T1000 (cell line): ENCODE results near the gene TAF1.
"Not testable (repeated sequence)": the region's sequence is repeated elsewhere in the genome, so short reads cannot be mapped to it uniquely, and the experiment has no call there.

Experiments
- DNase-seq: peaks from one replicate; lab custom pipeline; 2025; ENCODE audit warnings: mixed read lengths; lab: John Stamatoyannopoulos, UW

The TAF1 gene

DNA sequence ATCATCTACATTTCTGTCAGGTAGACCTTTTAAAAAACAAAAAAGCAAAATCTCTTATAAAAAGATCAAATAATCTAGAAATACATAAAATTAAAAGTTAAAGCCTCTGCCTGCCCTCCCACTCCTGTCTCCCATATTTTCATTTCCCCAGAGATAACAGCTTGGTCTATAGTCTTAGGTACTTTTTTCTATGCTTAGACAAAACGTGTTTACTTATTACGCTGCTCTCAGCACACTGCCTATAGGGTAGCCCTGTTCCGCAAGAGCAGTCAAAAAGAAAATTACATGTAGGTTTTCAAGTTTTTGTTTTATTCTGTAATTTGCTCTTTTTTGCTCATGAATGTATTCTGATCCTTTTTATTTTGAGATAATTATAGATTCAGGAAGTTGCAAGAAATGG lies 73.3 kb downstream of the TAF1 start:
- DNase-seq, result no peak

DNA sequence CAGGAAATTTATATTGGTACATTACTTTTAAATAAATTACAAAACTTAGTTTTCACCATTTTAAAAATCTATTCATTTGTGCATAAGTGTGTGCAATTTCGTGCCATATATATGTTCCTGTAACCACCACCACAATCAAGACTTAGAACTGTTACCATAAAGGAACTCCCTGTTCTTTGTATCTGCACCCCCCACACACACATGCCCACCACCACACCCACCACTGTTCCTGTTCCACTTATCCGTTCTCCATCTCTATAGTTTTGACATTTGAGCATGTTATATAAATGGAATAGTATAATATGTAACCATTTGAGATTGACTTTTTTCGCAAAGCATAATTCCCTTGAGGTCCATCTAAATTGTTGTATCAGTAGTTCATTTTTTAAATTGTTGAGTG lies 73.7 kb downstream of the TAF1 start:
- DNase-seq, result no peak

DNA sequence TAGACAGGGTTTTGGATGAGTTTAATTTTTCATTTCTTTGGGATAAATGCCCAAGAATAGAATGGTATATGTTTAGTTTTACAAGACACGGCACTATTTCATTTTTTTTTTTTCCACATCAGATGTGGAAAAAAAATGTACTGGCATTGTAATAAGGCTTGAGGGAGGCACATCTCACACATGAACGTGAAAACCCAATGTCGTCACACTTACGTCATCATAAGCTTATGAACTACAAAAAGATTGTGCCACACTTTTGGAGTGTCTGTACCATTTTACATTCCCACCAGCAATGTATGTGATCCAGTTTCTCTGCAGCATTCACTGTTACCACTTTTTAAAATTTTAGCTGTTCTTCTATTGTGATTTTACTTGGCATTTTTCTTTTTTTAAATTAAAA lies 74.2 kb downstream of the TAF1 start:
- no peak for DNase-seq

DNA sequence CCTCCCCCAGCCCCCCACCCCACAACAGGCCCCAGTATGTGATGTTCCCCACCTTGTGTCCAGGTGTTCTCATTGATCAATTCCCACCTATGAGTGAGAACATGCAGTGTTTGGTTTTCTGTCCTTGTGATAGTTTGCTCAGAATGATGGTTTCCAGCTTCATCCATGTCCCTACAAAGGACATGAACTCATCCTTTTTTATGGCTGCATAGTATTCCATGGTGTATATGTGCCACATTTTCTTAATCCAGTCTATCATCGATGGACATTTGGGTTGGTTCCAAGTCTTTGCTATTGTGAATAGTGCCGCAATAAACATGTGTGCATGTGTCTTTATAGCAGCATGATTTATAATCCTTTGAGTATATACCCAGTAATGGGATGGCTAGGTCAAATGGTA lies 75.7 kb downstream of the TAF1 start:
- not testable (repeated sequence) for DNase-seq

DNA sequence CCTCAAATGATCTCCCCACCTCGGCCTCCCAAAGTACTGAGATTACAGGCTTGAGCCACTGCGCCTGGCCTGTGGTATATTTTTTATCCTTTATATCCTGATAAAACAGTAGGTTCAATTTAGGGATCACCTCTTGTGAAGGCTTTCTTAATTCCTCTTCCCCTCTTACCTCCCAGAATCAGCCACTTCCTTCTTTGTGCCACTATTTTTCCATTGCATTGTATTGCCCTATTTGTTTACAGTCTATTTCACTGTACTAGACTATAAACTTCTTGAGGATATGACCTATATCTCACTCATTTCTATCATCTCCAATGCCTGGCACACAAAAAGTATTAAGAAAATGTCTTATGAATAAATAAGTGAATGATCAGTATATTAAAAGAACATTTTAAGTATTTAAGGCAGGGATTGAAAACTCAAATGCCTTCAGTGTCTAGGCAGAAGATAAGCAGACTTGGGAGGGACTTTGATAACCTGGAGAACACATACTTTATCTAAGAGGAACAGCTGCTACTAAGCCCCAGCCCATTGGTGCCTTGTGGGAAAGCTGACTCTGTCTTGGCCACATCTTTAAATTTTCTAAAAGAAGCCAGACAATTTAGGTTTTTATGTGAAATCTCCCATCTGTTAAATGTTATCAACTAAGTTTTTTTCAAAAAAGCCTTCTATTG lies 84.4 kb downstream of the TAF1 start:
- DNase-seq, result no peak

DNA sequence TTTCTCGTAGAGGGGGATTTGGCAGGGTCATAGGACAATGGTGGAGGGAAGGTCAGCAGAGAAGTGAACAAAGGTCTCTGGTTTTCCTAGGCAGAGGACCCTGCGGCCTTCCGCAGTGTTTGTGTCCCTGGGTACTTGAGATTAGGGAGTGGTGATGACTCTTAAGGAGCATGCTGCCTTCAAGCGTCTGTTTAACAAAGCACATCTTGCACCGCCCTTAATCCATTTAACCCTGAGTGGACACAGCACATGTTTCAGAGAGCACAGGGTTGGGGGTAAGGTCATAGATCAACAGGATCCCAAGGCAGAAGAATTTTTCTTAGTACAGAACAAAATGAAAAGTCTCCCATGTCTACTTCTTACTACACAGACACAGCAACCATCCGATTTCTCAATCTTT lies 85.4 kb downstream of the TAF1 start:
- not testable (repeated sequence) for DNase-seq

DNA sequence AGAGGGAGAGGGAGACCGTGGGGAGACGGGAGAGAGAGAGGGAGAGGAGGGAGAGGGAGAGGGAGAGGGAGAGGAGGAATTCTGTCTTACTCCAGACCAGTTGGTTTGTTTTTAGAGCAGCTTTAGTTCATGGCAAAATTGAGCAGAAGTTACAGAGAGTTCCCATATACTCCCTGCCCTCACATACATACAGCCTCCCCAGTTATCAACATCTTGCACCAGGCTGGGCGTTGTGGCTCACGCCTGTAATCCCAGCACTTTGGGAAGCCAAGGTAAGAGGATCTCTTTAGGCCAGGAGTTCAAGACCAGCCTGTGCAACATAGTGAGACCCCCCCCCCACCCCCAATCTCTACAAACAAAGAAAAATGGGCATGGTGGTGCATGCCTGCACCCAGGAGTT lies 86.9 kb downstream of the TAF1 start:
- DNase-seq, result no peak

DNA sequence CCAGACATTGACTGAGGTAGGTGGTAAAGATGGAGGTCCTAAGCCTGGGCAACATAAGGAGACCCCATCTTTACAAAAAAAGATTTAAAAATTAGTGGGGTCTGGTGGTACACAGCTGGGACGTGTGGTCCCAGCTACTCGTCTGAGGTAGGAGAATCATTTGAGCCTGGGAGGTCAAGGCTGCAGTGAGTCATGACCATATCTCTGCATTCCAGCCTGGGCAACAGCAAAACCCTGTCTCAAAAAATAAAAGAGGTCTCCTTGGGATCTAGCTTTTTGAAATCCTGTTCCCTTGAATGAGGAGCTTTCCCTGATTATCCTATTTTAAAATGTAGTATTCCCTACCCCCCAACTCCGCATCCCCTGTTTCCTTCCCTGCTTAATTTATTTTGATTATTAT lies 88.1 kb downstream of the TAF1 start:
- DNase-seq, result no peak

DNA sequence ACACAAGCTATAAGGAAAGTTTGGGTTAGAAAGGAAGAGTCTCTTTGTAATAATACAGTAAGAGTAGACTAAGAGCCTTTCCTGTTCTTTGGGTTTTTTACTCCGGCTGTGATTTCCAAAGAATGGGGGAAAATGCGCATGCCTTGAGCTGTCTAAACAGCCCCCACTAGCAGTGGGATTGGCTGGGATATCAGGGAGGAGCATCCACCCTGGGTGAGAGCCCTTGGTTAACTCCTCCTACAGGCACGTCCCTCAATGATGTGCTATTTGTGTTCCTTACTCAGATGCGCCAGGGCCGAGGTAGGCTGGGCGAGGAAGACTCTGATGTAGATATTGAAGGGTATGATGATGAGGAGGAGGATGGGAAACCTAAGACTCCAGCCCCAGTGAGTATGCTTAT lies 92.7 kb downstream of the TAF1 start:
- no peak for DNase-seq

DNA sequence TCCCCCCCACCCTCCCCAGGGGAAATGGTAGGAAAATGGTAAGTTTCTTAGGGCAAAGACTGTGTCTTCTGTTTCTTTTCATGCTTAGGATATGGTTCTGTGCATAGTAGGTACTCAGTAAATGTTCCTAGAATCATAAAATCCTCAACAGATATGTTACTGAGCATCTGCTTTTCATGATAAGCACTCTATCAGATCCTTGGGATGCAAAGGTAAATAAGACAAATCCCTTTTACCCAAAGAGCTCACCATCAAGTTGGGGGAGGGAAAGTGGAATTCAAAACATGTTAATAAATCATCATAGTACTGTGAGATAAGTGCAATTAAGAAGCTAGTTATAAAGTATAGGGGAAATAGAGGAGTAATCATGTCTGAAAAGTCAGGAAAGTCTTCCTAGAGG lies 98.8 kb downstream of the TAF1 start:
- DNase-seq, result no peak

DNA sequence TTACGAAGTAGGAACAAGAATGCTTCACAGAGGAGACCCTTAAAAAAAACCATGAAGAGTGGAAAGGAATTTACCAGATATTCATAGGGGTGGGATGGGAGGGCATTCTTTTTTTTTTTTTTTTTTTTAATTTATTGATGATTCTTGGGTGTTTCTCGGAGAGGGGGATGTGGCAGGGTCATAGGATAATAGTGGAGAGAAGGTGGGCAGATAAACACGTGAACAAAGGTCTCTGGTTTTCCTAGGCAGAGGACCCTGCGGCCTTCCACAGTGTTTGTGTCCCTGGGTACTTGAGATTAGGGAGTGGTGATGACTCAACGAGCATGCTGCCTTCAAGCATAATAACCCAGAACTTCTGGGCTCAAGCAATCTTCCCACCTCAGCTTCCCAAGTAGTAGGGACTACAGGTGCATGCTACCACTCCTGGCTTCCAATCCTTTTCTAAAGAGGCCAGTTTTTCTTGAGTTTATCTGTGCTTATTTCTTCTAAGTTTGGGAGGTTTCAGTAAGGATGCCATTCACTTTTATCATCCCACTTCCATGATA lies 100.9 kb downstream of the TAF1 start:
- DNase-seq, result no peak

DNA sequence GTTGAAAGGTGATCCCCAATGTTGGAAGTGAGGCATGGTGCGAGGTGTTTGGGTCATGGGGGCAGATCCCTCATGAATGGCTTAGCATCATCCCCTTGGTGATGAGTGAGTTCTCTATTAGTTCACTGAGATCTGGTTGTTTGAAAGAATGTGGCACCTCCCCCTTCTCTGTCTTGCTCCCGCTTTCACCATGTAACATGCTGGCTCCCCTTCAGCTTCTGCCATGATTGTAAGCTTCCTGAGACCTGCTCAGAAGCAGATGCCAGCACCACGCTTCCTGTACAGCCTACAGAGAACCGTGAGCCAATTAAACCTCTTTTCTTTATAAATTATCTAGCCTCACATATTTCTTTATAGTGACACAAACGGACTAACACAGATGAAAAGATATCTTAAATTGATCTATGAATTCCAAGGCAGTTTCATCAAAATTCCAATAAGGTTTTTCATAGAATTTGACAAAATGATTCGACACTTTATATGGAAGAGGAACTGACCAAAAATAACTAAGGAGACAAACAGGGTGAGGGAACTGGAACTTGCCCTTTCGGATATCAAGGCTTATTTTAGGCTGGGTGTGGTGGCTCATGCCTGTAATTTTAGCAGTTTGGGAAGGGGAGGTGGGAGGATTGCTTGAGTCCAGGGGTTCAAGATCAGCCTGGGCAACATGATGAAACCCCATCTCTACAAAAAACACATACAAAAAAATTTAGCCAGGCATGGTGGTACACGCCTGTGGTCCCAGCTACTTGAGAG lies 109.8 kb downstream of the TAF1 start:
- no peak for DNase-seq

DNA sequence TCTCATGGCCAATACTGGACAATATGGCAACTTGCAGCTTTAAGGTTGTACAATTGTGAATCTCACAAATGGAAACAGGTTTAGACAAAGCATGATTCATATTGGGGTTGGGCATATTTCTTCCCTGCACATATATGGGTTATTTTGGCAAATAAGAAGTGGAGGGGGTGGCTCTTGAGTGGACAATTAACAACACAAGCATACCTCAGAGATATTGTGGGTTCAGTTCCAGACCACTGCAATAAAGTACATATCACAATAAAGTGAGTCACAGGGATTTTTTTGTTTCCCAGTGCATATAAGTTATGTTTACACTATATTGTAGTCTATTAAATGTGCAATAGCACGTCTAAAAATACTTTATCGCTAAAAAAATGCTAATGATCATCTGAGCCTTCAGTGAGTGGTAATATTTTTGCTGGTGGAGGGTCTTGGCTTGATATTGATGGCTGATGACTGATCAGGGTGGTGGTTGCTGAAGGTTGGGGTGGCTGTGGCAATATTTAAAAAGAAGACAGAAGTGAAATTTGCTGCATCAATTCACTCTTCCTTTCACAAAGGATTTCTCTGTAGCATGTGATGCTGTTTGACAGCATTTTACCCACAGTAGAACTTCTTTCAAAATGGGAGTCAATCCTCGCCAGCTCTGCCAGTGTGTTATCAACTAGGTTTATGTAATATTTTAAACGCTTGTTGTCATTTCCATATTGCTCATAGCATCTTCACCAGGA lies 116.2 kb downstream of the TAF1 start:
- no peak for DNase-seq

DNA sequence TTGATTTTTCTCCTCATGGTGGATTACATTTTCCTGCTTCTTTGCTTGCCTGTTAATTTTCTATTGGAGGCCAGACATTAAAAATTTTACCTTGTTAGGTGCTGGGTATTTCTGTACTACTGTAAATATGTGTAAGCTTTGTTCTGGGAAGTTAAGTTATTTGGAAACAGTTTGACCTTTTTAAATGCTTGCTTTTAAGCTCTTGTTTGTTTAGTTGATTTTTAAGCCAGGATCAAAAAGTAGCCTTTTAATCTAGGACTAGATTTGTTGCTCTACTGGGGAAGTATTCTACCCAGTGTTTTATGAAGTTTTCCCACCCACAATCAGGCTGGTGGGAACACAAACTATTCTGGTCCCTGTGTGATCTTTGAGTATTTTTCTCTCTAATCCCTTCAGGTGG lies 121.7 kb downstream of the TAF1 start:
- no peak for DNase-seq

DNA sequence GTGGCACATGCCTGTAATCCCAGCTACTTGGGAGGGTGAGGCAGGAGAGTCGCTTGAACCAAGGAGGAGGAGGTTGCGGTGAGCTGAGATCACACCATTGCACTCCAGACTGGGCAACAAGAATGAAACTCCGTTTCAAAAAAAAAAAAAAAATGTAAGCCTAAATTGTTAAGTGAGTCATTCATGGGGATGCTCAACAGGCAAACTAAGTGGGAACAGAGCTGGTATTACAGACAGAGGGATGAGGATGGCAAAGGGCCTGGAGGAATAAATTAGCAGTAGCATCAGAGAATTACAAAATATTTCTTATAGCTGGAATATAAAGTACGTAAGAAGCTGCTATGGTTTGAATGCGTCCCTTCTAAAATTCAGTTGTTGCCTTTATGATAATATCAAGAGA lies 123.4 kb downstream of the TAF1 start:
- no peak for DNase-seq

DNA sequence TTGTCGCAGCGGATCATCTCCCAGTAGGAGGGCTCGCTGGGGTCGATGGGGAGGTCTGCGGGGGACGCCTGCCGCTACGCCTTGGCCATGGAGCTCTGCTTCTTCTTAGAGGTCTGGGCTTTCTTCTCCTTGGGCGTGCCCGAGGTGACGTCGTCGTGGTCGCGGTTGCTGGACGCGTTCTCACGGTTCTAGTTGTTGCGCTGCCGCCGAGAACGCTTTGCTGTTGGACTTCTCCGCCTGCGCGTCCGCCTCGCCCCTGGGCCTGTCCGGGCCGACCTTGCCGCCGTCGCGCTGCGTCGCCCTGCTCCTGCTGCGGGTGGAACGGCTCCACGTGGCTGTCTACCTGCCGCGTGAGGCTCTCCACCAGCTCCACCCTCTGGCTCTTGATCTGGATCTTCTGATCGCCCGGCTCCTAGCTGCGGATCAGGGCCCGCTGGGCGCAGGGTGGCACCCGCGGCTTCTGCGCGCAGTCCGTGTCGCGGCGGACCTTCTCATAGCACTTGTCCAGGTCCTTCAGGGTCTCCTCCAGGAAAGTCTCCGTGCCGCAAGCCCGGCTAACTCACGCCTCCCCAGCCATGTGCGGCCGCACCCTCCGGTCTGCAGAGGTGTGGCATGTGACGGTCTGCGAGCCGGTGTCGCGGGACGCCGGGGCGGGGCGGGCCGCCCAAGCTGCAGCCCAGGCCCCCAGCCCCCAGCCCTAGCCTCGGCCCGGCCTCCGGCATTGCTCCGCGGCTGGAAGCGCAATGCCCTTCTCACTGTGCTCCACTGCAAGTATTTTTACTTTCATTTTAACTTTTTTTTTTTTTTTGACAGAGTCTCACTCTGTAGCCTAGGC lies 126.3 kb downstream of the TAF1 start:
- DNase-seq, result no peak

DNA sequence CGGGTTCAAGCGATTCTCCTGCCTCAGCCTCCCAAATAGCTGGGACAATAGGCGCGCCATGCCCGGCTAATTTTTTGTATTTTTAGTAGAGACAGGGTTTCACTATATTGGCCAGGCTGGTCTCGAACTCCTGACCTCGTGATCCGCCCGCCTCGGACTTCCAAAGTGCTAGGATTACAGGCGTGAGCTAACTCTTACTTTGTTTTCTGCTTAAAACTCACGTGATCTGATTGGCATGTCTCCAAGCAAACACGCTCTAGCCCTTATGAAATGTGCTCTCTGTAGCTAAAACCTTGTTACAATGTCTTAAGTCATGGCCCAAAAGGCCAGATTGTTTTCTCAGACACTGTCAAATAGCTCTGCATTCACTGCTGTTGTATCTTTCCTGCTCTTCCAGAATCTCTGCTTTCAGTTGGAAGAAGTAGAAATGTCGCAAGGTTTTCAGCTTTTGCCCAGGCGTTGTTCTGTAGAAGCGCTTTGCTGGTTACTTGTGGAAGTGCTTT lies 127.0 kb downstream of the TAF1 start:
- DNase-seq, result no peak

DNA sequence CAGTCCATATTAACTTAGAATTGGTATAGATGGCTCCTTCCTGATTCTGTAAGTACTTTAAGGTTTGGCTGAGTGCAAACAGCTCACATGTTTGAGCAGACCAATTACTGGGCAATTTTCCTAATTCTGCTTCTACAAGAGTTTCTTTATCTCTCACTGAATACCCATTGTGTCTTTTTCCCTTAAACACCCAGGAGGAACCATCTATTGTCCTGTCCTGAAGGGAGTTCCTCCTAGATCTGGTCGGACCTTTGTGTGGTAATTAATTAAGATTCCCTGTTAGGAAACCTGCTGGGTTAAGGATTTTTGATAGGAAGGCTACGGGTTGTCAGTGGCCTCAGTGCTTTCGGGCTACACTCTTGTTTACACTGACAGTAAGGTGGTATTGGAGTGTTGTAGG lies 129.8 kb downstream of the TAF1 start:
- not testable (repeated sequence) for DNase-seq

DNA sequence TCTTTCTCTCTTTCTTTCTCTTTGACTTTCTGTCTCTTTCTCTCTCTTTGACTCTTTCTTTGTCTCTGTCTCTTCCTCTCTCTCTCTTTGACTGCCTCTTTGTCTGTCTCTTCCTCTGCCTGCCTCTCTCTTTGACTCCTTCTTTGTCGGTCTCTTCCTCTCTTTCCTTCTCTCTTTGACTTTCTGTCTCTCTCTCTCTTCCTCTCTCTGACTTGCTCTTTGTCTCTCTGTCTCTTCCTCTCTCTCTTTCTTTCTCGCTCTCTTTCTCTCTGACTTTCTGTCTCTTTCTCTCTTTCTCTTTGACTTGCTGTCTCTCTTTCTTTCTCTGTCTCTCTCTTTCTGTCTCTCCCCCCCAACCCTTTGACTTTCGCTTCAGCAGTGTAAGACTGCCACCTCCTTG lies 130.3 kb downstream of the TAF1 start:
- DNase-seq, result no peak

DNA sequence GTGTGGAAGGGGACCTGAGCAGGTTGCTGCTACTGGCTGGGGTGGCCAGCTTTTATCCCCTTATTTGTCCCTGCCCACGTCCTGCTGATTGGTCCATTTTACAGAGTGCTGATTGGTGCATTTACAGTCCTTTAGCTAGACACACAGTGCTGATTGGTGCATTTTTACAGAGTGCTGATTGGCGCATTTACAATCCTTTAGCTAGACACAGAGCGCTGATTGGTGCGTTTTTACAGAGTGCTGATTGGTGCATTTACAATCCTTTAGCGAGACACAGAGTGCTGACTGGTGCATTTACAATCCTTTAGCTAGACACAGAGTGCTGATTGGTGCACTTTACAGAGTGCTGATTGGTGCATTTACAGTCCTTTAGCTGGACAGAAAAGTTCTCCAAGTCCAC lies 135.9 kb downstream of the TAF1 start:
- DNase-seq, result not testable (repeated sequence)

DNA sequence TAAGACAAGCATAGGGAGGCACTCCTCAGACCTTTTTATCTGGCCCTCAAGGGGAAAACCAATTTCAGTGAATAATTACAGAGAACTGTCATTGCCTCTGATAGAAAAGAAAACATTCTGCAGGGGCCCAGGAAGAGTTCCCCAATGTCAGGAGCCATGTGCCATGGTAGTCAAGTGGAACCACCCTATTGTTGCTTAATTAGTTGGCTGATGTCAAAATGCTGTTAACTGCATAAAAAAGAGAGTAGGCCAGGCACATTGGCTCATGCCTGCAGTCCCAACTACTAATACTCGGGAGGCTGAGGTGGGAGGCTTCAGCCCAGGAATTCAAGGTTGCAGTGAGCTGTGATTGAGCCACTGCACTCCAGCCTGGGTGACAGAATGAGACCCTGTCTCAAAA lies 138.2 kb downstream of the TAF1 start:
- DNase-seq, result no peak

DNA sequence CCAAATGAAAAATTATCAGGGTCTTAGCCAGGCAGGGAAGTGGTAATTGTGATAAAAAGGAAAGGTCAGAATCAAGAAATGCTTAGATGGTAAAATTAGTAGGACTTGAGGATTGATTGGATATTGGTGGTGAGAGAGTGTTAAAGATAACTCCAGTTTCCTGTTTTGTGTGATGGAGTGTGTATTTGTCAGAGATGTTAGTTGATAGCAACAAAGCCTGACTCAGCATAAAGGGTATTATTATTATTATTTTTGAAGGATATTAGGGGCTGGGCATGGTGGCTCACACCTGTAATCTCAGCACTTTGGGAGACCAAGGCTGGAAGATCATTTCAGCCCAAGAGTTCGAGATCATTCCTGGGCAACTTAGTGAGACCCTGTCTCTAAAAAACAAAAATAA lies 143.1 kb downstream of the TAF1 start:
- DNase-seq, result no peak
